B cell (primary cell): ENCODE data around the gene PARD6G. TPM values are rescaled to one million over a fixed set of nuclear protein-coding genes. Genes with fewer than 3 reads are reported as not detected.

Experiments used
- ATAC-seq: fragments of 200-7000 bp; cut with Tn5 transposase; one replicate; pipeline ENCODE4 v1.10.0; 2021; ENCODE audit warnings: low read depth, mild to moderate bottlenecking, moderate number of reproducible peaks, moderate library complexity
- CTCF ChIA-PET: fragments of 350-600 bp; sonication (Branson Sonifier 250); formaldehyde crosslinking; loops from one replicate; lab custom pipeline; 2021; ENCODE audit warnings: antibody characterized with exemption, inconsistent platforms; lab: Charles Lee
- POLR2A ChIA-PET: fragments of 350-600 bp; sonication (Branson Sonifier 250); formaldehyde crosslinking; loops from one replicate; lab custom pipeline; 2021; ENCODE audit warnings: antibody characterized with exemption; lab: Charles Lee
- DNase-seq: peaks from one replicate; pipeline ENCODE4 v3.0.0; 2013
- H2AFZ ChIP-seq: 2 replicates; pipeline ENCODE4 v1.6.1; 2012; ENCODE audit warnings: mild to moderate bottlenecking, low read depth, low read length; ENCODE audit not compliant: insufficient read depth, poor library complexity, severe bottlenecking
- H3K27ac ChIP-seq, 2 donors: 1 replicate in 1 of 2; 2 replicates in 1 of 2; pipeline ENCODE4 v1.5.1; 2012 to 2013; ENCODE audit warnings: low read length in 2 of 2, mild to moderate bottlenecking in 2 of 2, moderate library complexity in 1 of 2
- H3K27me3 ChIP-seq, 4 experiments: fragments of 200-600 bp in 1 of 4; sonication (generic) in 1 of 4; replicated peaks in 1 of 4; 1 replicate in 2 of 4; 2 replicates in 2 of 4; pipeline versions ENCODE4 v1.6.1 to v1.7.0; 2013 to 2016; ENCODE audit warnings: low read length in 3 of 4, mild to moderate bottlenecking in 2 of 4, mixed read lengths in 1 of 4, moderate library complexity in 1 of 4; ENCODE audit not compliant: insufficient read depth in 4 of 4, control insufficient read depth in 3 of 4; ENCODE audit errors: control extremely low read depth in 1 of 4
- H3K36me3 ChIP-seq, 2 experiments: replicated peaks in 1 of 2; 1 replicate in 1 of 2; 2 replicates in 1 of 2; pipeline versions ENCODE4 v1.6.1 to v1.7.1; 2013; ENCODE audit warnings: low read length in 1 of 2; ENCODE audit not compliant: insufficient read depth in 2 of 2, control insufficient read depth in 1 of 2; ENCODE audit errors: control extremely low read depth in 1 of 2, extremely low read depth in 1 of 2
- H3K4me1 ChIP-seq, 2 donors: fragments of 200-600 bp in 1 of 2; sonication (generic) in 1 of 2; 1 replicate in 1 of 2; 2 replicates in 1 of 2; pipeline versions ENCODE4 v1.5.1 to v1.6.1; 2013 to 2017; ENCODE audit warnings: low read length in 2 of 2; ENCODE audit not compliant: control insufficient read depth in 2 of 2, insufficient read depth in 2 of 2
- H3K4me2 ChIP-seq: replicated peaks from 2 replicates; pipeline ENCODE3; 2012; ENCODE audit warnings: mild to moderate bottlenecking, low read depth, low read length; ENCODE audit not compliant: poor library complexity, severe bottlenecking
- H3K4me3 ChIP-seq, 5 experiments: fragments of 200-600 bp in 1 of 5; sonication (generic) in 1 of 5; 1 replicate in 3 of 5; 2 replicates in 2 of 5; pipeline versions ENCODE4 v1.5.1 to v1.7.0; 2011 to 2016; ENCODE audit warnings: low read length in 4 of 5, mild to moderate bottlenecking in 4 of 5, low read depth in 2 of 5, control low read depth in 1 of 5, moderate library complexity in 1 of 5; ENCODE audit not compliant: insufficient read depth in 1 of 5; ENCODE audit errors: control extremely low read depth in 1 of 5, extremely low read depth in 1 of 5
- H3K79me2 ChIP-seq: fragments of 200-600 bp; sonication (generic); one replicate; pipeline ENCODE4 v1.6.0; 2016; ENCODE audit warnings: low read length; ENCODE audit not compliant: control insufficient read depth, insufficient read depth
- H3K9ac ChIP-seq: fragments of 200-600 bp; sonication (generic); 2 replicates; pipeline ENCODE4 v1.6.1; 2017; ENCODE audit warnings: mild to moderate bottlenecking, low read length, moderate library complexity
- H3K9me3 ChIP-seq, 3 donors: one replicate each; pipeline versions ENCODE4 v1.6.1 to v1.7.1; 2013; ENCODE audit warnings: low read length in 2 of 3; ENCODE audit not compliant: control insufficient read depth in 2 of 3, insufficient read depth in 1 of 3; ENCODE audit errors: control extremely low read depth in 1 of 3
- H4K20me1 ChIP-seq: 2 replicates; pipeline ENCODE4 v1.6.0; 2012; ENCODE audit warnings: mild to moderate bottlenecking, low read length; ENCODE audit not compliant: insufficient read depth, control insufficient read depth, poor library complexity, severe bottlenecking
- H3K27ac Mint-ChIP-seq: one replicate; pipeline ENCODE4 v1.8.0; 2021; ENCODE audit warnings: mixed read lengths
- H3K27me3 Mint-ChIP-seq: one replicate; pipeline ENCODE4 v1.8.0; 2021; ENCODE audit warnings: mixed read lengths
- H3K4me1 Mint-ChIP-seq: one replicate; pipeline ENCODE4 v1.8.0; 2021; ENCODE audit warnings: mixed read lengths
- H3K4me3 Mint-ChIP-seq: one replicate; pipeline ENCODE4 v1.8.0; 2021; ENCODE audit warnings: mixed read lengths
- H3K9me3 Mint-ChIP-seq: one replicate; pipeline ENCODE4 v1.8.0; 2022; ENCODE audit warnings: mixed read lengths; ENCODE audit not compliant: insufficient read depth
- CTCF ChIP-seq: fragments of 200-600 bp; IDR thresholded peaks from one replicate; pipeline ENCODE4 v1.8.0; 2022; ENCODE audit warnings: antibody characterized with exemption, mild to moderate bottlenecking
- EZH2 ChIP-seq: IDR thresholded peaks from 2 replicates; pipeline ENCODE4 v1.6.1; 2012; ENCODE audit warnings: borderline replicate concordance, low read depth, mild to moderate bottlenecking, moderate library complexity, low read length; ENCODE audit not compliant: insufficient read depth, poor library complexity, severe bottlenecking
- WGBS: methylation state at CpG from one replicate; pipeline ENCODE4 v1.1.5; 2013; ENCODE audit warnings: missing lambda C conversion rate; ENCODE audit not compliant: insufficient coverage; 5-methylcytosine and 5-hydroxymethylcytosine counted together
- intact Hi-C: fragments of 100-400 bp; cut with micrococcal nuclease; formaldehyde crosslinking; loops from one replicate; pipeline ENCODE4 v1.10.0; 2022
- polyA plus RNA-seq: library from polyadenylated mRNA; depleted of rRNA; stranded (reverse); fragments of >200 nt; gene quantifications from 2 replicates; pipeline ENCODE4 v1.2.3, GENCODE V29; 2012
- total RNA-seq, 2 donors: library from RNA; stranded (reverse); fragments of 120-200 nt in 1 of 2; gene quantifications; 1 replicate in 1 of 2; 2 replicates in 1 of 2; pipeline versions ENCODE4 v1.2.3 to v1.2.4, GENCODE V29; 2013 to 2022

PARD6G gene
- total and polyA plus RNA-seq, 2 donors (not counting 1 experiment from before 2014, with no cell fraction given): not detected

- H3K27ac Mint-ChIP-seq: no peak overlapping the region
- H4K20me1 ChIP-seq: no peaks in the 10 kb centered on the region
- no peaks in the 10 kb centered on the region for H3K9me3 Mint-ChIP-seq
- H3K79me2 ChIP-seq: no peaks in the 10 kb centered on the region
- no peaks in the 10 kb centered on the region for H3K36me3 ChIP-seq
- H3K27ac ChIP-seq: no peak overlapping the region
- H3K4me3 ChIP-seq: no peak overlapping the region
- no peak overlapping the region for H3K4me2 ChIP-seq
- CTCF ChIA-PET: no interaction called here
- DNase-seq (no peak), ATAC-seq (no peak)
- 100% methylated on average over 2 of the region's 4 CpGs for WGBS
- no peak overlapping the region for H3K9ac ChIP-seq
- TF ChIP-seq CTCF (no peak), EZH2 (no peak)
- peaks cover 0 to 11% (median 4%) of the 10 kb centered on the region in 4 experiments for H3K27me3 ChIP-seq
- H3K4me1 ChIP-seq: no peaks in the 10 kb centered on the region
- H3K4me3 Mint-ChIP-seq: no peak overlapping the region
- no peaks in the 10 kb centered on the region for H3K4me1 Mint-ChIP-seq
- peaks cover 30% of the 10 kb centered on the region for H3K27me3 Mint-ChIP-seq
- H3K9me3 ChIP-seq: no peaks in the 10 kb centered on the region
- POLR2A ChIA-PET: no interaction called here
- H2AFZ ChIP-seq: no peak overlapping the region
- intact Hi-C loops: no loop called here
Observed at GRCh38 chr18:80205294-80205693, 42.0 kb downstream of the PARD6G start.

GRCh38 chr18:80204142-80204541 is 43.2 kb downstream of the PARD6G start:
- CTCF ChIA-PET: no interaction called here
- no peak overlapping the region for H3K27ac ChIP-seq
- H3K36me3 ChIP-seq: no peaks in the 10 kb centered on the region
- no peak overlapping the region for H3K4me2 ChIP-seq
- POLR2A ChIA-PET: no interaction called here
- 80% methylated on average over 1 of the region's 2 CpGs for WGBS
- H3K79me2 ChIP-seq: no peaks in the 10 kb centered on the region
- H3K9ac ChIP-seq: no peak overlapping the region
- no peaks in the 10 kb centered on the region for H3K4me1 Mint-ChIP-seq
- ATAC-seq: no peak
- no peaks in the 10 kb centered on the region for H3K4me1 ChIP-seq
- intact Hi-C loops: no loop called here
- no peak overlapping the region for H3K27ac Mint-ChIP-seq
- no peaks in the 10 kb centered on the region for H3K9me3 ChIP-seq
- H3K27me3 ChIP-seq: peaks cover 0 to 11% (median 4%) of the 10 kb centered on the region in 4 experiments
- H4K20me1 ChIP-seq: no peaks in the 10 kb centered on the region
- peaks cover 30% of the 10 kb centered on the region for H3K27me3 Mint-ChIP-seq
- no peak overlapping the region for H3K4me3 ChIP-seq
- TF ChIP-seq EZH2: no peak
- TF ChIP-seq CTCF: no peak
- H3K4me3 Mint-ChIP-seq: no peak overlapping the region
- no peak for DNase-seq
- no peaks in the 10 kb centered on the region for H3K9me3 Mint-ChIP-seq
- H2AFZ ChIP-seq: no peak overlapping the region
